ENCODE measurements around the gene CPLX1.
A peak's percentile ranks its signal among the peaks of the same experiment; 100 is the strongest.
"Not testable (repeated sequence)": the region's sequence is repeated elsewhere in the genome, so short reads cannot be mapped to it uniquely, and the experiment has no call there.

CPLX1 gene

GRCh38 chr4:793093-793861 is 32.7 kb downstream of the CPLX1 start:
- no peak for DNase-seq (ENCODE audit: low read depth, low spot score)

GRCh38 chr4:792626-793092 is 33.3 kb downstream of the CPLX1 start:
- DNase-seq (ENCODE audit: low read depth, low spot score): no peak

GRCh38 chr4:791898-792625 is 33.9 kb downstream of the CPLX1 start:
- DNase-seq (ENCODE audit: low read depth, low spot score): no peak

GRCh38 chr4:791252-791897 is 34.6 kb downstream of the CPLX1 start:
- DNase-seq (ENCODE audit: low read depth, low spot score): no peak

GRCh38 chr4:790466-790820 is 35.5 kb downstream of the CPLX1 start:
- no peak for DNase-seq (ENCODE audit: low read depth, low spot score)

- no peak for DNase-seq (ENCODE audit: low read depth, low spot score)
Observed at GRCh38 chr4:789571-790465, 36.1 kb downstream of the CPLX1 start.

GRCh38 chr4:788636-789297 is 37.2 kb downstream of the CPLX1 start:
- DNase-seq (ENCODE audit: low read depth, low spot score): peak; percentile 62

GRCh38 chr4:788006-788635 is 37.8 kb downstream of the CPLX1 start:
- DNase-seq (ENCODE audit: low read depth, low spot score): no peak

GRCh38 chr4:787561-787981 is 38.4 kb downstream of the CPLX1 start:
- DNase-seq (ENCODE audit: low read depth, low spot score): no peak

- DNase-seq (ENCODE audit: low read depth, low spot score): peak; percentile 50
Observed at GRCh38 chr4:786861-787300, 39.0 kb downstream of the CPLX1 start.

GRCh38 chr4:786074-786741 is 39.7 kb downstream of the CPLX1 start:
- DNase-seq (ENCODE audit: low read depth, low spot score): no peak

GRCh38 chr4:785332-786073 is 40.4 kb downstream of the CPLX1 start:
- DNase-seq (ENCODE audit: low read depth, low spot score): peak; percentile 85

GRCh38 chr4:784401-785331 is 41.3 kb downstream of the CPLX1 start:
- no peak for DNase-seq (ENCODE audit: low read depth, low spot score)

GRCh38 chr4:781493-782216 is 44.3 kb downstream of the CPLX1 start:
- DNase-seq (ENCODE audit: low read depth, low spot score): peak; percentile 100

- peak; percentile 57 for DNase-seq (ENCODE audit: low read depth, low spot score)
Observed at GRCh38 chr4:780716-781492, 45.0 kb downstream of the CPLX1 start.

GRCh38 chr4:780255-780654 is 45.7 kb downstream of the CPLX1 start:
- not testable (repeated sequence) for DNase-seq (ENCODE audit: low read depth, low spot score)

- no peak for DNase-seq (ENCODE audit: low read depth, low spot score)
Observed at GRCh38 chr4:779555-779954, 46.4 kb downstream of the CPLX1 start.

Measured in ELF-1 (cell line).